ENCODE data around the gene CST9. TPM values are rescaled to one million over a fixed set of nuclear protein-coding genes. Genes with fewer than 3 reads are reported as not detected.
A peak's percentile ranks its signal among the peaks of the same experiment; 100 is the strongest.

The CST9 gene
- total and polyA plus RNA-seq, 5 experiments from 2014 or later: not detected

DNA sequence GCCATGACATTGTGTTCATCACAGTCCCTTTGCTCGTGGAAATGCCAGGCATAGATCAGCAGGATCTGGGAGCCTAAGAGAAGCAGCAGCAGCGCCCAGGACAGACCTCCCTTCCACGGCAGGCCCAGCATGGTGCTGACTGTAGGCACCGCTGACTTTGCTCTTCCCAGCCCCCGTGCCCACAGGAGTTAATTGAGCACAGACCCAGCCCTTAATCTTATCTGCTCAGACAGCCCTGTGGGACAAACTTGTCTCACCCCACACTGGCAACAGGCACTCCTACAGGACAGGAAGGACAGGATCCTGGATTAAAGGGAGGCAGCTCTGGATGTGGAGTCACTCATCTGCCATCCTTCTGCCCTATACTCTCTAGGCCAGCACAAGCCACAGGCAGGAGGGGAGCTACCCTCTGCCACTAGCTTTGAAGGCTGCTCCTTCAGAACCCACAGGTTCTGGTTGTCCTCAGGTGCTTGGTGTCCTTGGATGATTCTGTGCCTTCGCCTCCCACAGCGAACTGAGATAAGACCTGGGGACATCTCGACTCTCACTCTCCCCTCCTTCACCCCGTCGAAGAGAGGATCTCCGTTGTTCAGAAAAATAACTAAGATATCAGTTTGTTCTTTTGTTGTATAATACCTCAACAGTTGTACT is 37.3 kb downstream of the CST9 start, which contains the start of gene CST9L:
Gene CST9L, minus strand, starts transcription at position 165 of the 651 bp plus-strand sequence. Its CDS starts 34 bp downstream, at position 131.
- Mint-ChIP-seq H3K27me3 (peaks cover 1 to 23% (median 9%) of the 10 kb centered on the region in 5 donors), H3K4me3 (no peak within 1 kb of the TSS), H3K9me3 (peaks cover 0 to 7% (median 0%) of the 10 kb centered on the region in 9 donors), H3K27ac (no peak within 1 kb of the TSS), H3K36me3 (no peaks in the 10 kb centered on the region), H3K4me1 (no peaks in the 10 kb centered on the region)
- no peak for ATAC-seq
- peak in 1 of 10 donors; percentile 22 for DNase-seq
- POLR2A ChIA-PET: no interaction called here

DNA sequence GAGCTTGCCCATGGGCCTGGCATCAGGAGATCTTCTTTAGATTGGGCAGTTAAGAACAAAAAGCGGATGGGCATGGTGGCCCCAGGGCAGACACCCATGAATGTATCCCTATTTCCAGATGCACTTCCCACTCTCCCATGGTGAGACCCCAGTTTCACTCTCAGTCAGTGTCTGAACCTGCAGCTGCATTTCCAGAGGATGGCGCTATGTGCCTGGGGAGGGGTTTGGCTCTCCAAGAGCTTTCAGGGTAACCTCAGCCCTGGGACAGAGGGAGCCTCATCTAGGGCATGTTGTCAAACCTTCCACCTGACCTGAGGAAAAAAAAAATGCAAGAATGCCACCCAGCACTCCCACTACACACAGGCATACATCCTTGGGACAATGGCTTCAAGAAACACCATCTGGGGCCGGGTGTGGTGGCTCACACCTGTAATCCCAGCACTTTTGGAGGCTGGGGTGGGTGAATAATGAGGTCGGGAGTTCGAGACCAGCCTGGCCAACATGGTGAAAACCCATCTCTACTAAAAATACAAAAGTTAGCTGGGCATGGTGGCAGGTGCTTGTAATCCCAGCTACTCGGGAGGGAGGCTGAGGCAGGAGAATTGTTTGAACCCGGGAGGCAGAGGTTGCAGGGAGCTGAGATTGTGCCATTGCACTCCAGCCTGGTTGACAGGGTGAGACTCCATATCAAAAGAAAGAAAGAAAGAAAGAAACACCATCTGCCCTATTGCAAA is 39.4 kb downstream of the CST9 start:
- Mint-ChIP-seq H3K27ac (no peak overlapping the region), H3K9me3 (peaks cover 0 to 28% (median 16%) of the 10 kb centered on the region in 9 donors), H3K4me1 (no peaks in the 10 kb centered on the region), H3K4me3 (no peak overlapping the region), H3K36me3 (peaks cover 0 to 18% (median 0%) of the 10 kb centered on the region in 3 donors), H3K27me3 (peaks cover 1 to 24% (median 9%) of the 10 kb centered on the region in 5 donors)
- ATAC-seq: no peak
- peak in 1 of 10 donors; percentile 44 for DNase-seq
- POLR2A ChIA-PET: no interaction called here

- ATAC-seq (no peak), DNase-seq (peak in 1 of 10 donors; percentile 18)
- POLR2A ChIA-PET: no interaction called here
- Mint-ChIP-seq H3K27me3 (peaks cover 1 to 24% (median 9%) of the 10 kb centered on the region in 5 donors), H3K27ac (no peak overlapping the region), H3K36me3 (peaks cover 0 to 18% (median 0%) of the 10 kb centered on the region in 3 donors), H3K9me3 (peaks cover 1 to 35% (median 18%) of the 10 kb centered on the region in 9 donors), H3K4me3 (no peak overlapping the region), H3K4me1 (no peaks in the 10 kb centered on the region)
Observed at GRCh38 chr20:23565503-23566045, 40.1 kb downstream of the CST9 start.

GRCh38 chr20:23564927-23565326 is 40.8 kb downstream of the CST9 start:
- Mint-ChIP-seq H3K36me3 (peaks cover 0 to 23% (median 0%) of the 10 kb centered on the region in 3 donors), H3K27me3 (peaks cover 2 to 27% (median 9%) of the 10 kb centered on the region in 5 donors), H3K9me3 (peaks cover 5 to 41% (median 24%) of the 10 kb centered on the region in 9 donors), H3K4me1 (no peaks in the 10 kb centered on the region), H3K4me3 (no peak overlapping the region), H3K27ac (no peak overlapping the region)
- ATAC-seq: no peak
- peak in 1 of 10 donors; percentile 16 for DNase-seq
- POLR2A ChIA-PET: no interaction called here

DNA sequence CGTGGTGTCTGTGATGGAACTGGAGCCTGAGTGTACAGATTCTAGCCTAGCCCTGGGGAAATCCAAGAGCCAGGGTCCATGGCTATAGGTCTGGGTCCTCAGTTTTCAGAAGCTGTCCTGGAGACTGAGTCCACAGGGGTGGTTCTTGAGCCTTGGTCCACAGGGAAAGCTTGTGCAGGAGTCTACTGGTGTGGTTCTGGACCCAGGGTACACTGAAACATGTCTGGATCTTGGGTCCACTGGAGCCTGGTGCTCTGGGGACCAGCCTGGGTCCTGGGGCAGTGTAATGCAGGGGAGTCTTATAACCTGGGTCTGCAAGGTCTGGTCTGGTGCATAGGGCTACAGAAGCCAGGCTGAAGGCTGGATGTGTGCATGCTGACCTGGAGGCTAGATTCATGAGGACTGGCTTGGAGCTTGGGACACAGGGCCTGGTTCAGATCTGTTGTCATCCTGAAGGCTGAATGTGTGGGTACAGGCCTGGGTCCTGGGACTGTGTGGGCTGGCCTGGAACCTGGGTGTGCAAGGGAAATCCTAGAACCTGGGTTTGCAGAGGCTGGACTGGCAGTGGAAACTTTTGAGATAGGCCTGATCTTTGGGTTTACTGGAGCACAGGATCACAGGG is 42.9 kb downstream of the CST9 start:
- Mint-ChIP-seq H3K4me1 (no peaks in the 10 kb centered on the region), H3K9me3 (peaks cover 7 to 59% (median 35%) of the 10 kb centered on the region in 9 donors), H3K36me3 (peaks cover 0 to 23% (median 0%) of the 10 kb centered on the region in 3 donors), H3K27me3 (peaks cover 2 to 27% (median 9%) of the 10 kb centered on the region in 5 donors), H3K27ac (no peak overlapping the region), H3K4me3 (no peak overlapping the region)
- DNase-seq (peak in 1 of 10 donors; percentile 41), ATAC-seq (no peak)
- POLR2A ChIA-PET: no interaction called here

- Mint-ChIP-seq H3K27me3 (peaks cover 2 to 14% (median 5%) of the 10 kb centered on the region in 5 donors), H3K9me3 (peaks cover 2 to 21% (median 14%) of the 10 kb centered on the region in 9 donors), H3K36me3 (no peaks in the 10 kb centered on the region), H3K27ac (no peak overlapping the region), H3K4me3 (no peak overlapping the region), H3K4me1 (no peaks in the 10 kb centered on the region)
- ATAC-seq (no peak), DNase-seq (no peak)
- POLR2A ChIA-PET: no interaction called here
Observed at GRCh38 chr20:23554401-23554800, 51.3 kb downstream of the CST9 start.

Other genes starting within 250 kb of the CST9 start
- gene GZF1, start 243.7 kb downstream of the CST9 start, total RNA-seq: 10 to 100 TPM; 11.1 to 13.7 TPM
- 1 to 10 TPM; 1.9 to 3.7 (median 2.2) TPM for gene GZF1, start 243.7 kb downstream of the CST9 start, polyA plus RNA-seq
- gene NAPB, start 184.4 kb downstream of the CST9 start, total RNA-seq: 10 to 100 TPM; 14.6 to 15.9 TPM
- gene NAPB, start 184.4 kb downstream of the CST9 start, polyA plus RNA-seq: 1 to 10 TPM; 3.4 to 7.2 (median 5.8) TPM
- not detected for gene CSTL1, start 166.2 kb downstream of the CST9 start, total RNA-seq
- not detected for gene CSTL1, start 166.2 kb downstream of the CST9 start, polyA plus RNA-seq
- not detected for gene CST11, start 153.0 kb downstream of the CST9 start, total RNA-seq
- not detected for gene CST11, start 153.0 kb downstream of the CST9 start, polyA plus RNA-seq
- gene CST8, start 114.8 kb downstream of the CST9 start, total RNA-seq: not detected
- gene CST8, start 114.8 kb downstream of the CST9 start, polyA plus RNA-seq: not detected
- gene CST9L, start 37.4 kb downstream of the CST9 start, total RNA-seq: not detected
- not detected for gene CST9L, start 37.4 kb downstream of the CST9 start, polyA plus RNA-seq
- gene CST3, start 32.0 kb upstream of the CST9 start, total RNA-seq: 1 to 10 TPM; 5.3 to 7.8 TPM
- gene CST3, start 32.0 kb upstream of the CST9 start, polyA plus RNA-seq: 10 to 100 TPM in 1 of 3 donors, 1 to 10 TPM in 1, under 1 TPM in 1; 0.65 to 10.7 (median 2.9) TPM
- gene CST4, start 83.1 kb upstream of the CST9 start, total RNA-seq: not detected
- not detected for gene CST4, start 83.1 kb upstream of the CST9 start, polyA plus RNA-seq
- gene CST1, start 145.0 kb upstream of the CST9 start, total RNA-seq: not detected
- not detected for gene CST1, start 145.0 kb upstream of the CST9 start, polyA plus RNA-seq
- gene CST2, start 220.8 kb upstream of the CST9 start, total RNA-seq: not detected
- not detected for gene CST2, start 220.8 kb upstream of the CST9 start, polyA plus RNA-seq

Measured in naive thymus-derived CD8-positive, alpha-beta T cell (primary cell).